HK-2 (cell line): ENCODE measurements around the gene ADRB1.

Experiments
- DNase-seq: peaks from one replicate; pipeline ENCODE4 v3.0.0-alpha.2; 2018; ENCODE audit not compliant: unreplicated experiment

The ADRB1 gene

DNA sequence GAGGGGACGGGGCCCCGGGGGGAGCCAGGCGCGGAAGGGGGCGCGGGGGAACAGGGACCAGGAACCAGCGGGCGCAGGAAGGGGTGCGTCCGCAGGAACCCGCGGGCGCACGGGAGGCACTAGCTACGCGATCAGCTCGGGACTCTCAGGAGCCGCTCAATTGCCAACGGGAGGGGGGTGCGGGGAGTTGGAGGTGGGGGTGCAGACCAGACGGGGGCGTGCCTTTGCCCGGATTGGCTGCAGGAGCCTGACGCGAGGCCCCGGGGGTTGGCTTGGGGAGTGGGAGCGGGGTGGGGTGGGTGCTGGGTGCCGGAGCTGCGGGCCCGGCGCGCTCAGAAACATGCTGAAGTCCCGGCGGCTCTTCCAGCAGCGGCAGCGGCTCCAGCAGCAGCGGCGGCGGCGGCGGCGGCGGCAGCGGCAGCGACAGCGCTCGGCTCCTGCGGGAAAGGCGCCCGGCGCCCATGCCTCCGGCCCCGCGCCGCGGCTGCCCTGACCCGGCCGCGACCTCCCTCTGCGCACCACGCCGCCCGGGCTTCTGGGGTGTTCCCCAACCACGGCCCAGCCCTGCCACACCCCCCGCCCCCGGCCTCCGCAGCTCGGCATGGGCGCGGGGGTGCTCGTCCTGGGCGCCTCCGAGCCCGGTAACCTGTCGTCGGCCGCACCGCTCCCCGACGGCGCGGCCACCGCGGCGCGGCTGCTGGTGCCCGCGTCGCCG is at the start of gene ADRB1:
TSS of gene ADRB1 (plus strand) at position 335 of the 715 bp plus-strand sequence. CDS start at position 602, 267 bp downstream.
- DNase-seq: peak; percentile 78

DNA sequence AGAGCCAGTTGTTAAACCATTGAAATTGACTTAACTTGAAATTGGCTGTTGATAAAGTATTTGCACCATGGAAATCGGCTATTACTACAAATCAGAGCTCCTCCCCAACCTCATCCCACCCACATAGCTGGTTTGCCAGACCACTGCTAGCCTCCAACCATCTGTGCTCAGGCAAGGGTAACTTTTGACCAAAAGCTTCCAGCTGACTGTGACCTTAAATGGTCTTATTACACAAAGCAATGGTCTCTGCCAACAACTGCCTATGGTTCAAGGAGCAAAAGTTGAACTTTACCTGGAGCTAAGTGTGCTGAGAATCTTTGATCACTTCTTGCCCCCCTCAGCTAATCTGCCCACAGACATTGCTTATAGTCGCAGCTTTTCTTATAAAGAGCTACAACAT is 48.5 kb upstream of the ADRB1 start:
- no peak for DNase-seq

DNA sequence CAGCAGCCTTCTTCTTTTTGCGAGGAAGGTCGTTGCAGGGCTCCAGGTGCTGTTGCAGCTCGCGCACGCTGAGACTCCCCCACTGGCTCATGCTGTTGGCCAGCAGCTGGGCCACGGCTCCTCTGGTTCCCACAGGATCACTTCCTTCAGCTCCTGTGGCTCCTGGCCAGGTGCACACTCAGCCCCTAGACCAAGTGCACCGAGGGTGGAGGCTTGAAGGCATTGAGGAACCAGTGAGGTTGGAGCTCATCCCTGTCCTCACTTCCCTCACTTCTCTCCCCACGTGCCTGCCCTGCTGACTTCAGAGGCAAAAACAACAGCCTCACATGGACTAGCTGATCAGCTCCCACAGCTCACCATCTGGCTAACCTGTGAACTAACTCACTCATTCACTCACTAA is 46.2 kb upstream of the ADRB1 start:
- no peak for DNase-seq

DNA sequence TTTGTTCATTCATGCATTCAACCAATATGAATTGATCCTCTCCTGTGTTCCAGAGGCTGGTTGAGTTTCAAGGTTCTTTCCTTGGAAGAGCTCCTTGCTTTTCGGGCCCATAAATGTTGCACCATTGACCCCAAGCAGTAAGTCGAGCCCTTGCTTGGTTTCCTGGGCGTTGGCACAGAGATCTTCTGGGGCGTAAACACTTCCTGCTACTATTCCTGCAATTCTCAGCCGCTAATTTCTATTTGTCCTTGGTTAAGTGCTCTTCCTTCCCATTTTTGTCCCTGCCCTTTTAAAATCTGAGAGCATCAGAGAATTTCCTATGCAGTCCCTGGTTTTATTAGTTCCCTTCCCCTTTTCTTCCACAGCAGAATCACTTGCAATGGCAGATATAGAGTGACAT is 44.1 kb upstream of the ADRB1 start:
- no peak for DNase-seq

DNA sequence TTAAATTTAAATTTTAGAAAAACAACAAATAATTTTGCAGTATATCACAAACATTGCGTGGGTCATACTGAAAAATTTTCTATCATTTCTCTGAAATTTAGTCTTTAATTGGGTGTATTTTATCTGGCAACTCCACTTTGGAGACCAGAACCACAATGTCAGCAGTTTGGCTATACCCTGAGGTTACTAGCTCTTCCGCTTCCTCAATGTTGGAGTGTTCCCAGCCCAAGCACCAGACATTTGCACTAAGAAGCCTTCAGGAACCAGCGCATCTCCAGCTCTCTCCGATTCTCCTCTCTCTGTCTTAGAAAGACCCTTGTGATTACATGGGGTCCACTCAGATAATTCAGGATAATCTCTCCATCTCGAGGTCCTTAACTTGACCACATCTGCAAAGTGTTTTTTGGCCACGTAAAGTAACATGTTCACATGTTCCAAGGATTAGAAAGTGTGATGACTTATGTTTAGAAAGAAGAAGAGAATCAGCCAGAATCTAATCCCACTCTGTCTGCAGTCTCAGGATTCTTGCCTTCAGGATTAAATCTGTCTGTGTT is 43.1 kb upstream of the ADRB1 start:
- DNase-seq: no peak

DNA sequence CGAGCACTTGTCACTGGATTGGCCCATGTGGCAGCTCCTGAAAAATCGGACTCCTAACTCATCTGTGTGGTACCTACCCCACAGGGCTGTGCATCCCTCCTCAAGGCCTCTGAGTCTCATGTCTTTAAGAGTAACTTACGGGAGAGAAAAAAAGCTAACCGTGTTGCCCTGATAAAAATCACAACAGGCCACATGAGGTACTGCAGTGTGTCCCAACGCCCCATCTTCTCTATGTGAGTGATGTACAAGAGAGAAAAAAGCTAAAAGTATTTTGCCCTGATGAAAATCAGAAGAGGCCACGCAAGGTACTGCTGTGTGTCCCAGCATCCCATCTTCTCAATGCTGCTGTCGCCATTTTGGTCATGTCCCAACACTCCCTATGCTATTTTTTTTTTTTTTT is 41.2 kb upstream of the ADRB1 start:
- DNase-seq: no peak

DNA sequence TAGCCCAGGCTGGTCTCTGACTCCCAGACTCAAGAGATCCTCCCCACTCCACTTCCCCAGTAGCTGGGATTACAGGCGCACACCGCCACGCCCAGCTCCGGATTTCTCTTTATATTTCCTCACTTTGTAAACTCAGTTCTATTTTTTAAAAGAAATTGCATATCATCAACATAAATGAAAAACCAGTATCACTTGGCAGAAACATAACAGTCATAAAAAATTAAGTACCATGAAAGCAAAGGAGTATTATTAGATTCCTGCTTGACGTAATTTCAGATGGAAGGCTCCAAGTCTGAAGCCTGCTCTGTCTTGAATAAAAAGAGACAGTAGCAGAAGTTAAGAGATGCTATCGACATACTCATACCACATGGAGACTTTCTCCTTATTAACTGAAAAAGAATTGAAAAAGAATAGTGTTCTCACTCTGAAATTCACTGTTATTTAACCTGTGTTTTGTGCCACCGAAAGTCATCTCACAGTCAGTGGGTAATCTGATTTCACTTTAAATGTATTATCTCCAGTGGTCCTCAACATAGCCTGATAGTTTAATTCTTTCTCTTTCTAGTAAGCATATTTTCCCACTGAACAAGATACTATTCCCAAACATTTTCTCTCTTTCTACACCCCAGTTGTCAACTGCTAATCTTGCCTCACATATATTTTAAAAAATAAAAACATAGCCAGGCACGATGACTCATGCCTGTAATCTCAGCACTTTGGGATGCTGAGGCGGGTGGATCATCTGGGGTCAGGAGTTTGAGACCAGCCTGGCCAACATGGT is 40.3 kb upstream of the ADRB1 start:
- DNase-seq: no peak

DNA sequence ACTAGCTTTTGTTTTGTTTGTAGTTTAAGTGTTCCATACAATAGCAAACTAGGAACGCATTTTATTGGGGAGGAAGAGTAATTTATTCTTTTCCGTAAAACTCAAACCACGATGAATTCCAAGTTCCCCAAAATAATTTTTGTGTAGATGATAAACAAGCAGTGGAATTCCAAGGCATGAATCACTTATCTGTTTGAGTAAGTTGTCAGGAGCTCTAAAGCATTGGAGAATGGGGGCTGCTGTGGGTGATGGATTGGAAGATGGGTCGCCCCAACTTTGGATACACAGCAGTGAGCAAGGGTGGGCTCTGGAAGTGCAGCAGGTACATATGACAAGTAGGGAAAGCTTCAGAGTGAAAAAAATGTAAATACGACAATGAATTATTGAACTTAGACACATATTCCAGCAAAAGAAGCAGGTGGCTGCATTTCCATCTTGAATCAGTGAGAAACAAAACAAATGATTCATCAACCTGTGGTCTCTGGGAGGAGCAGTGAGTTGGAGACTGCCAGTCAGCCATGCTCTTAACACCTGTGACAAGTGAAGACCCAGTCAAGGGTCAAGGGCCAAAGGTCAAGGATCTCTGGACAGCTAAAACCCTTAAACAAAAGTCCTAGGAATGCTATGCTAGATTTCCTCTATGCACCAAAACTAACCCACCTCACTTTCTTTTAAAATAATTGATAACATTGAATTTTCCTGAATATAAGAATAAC is 34.2 kb upstream of the ADRB1 start:
- DNase-seq: no peak

DNA sequence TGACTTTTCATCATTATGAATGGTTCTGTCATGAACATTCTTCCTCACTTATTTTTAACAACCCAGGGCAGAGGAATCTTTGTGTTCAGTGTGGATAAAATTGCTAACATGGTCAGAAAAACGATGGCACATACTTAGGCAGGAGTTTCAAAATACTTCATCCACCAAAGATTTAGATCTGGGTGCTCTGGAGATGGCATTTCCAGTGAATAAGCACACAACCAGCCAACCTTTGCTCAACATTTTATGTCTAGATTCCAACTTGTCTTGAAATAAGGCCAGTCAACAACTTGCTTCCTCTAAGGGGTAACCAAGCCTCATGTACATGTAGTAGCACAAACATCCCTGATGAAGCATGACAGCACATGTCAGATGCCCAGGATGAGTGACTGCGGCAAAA is 33.4 kb upstream of the ADRB1 start:
- no peak for DNase-seq

DNA sequence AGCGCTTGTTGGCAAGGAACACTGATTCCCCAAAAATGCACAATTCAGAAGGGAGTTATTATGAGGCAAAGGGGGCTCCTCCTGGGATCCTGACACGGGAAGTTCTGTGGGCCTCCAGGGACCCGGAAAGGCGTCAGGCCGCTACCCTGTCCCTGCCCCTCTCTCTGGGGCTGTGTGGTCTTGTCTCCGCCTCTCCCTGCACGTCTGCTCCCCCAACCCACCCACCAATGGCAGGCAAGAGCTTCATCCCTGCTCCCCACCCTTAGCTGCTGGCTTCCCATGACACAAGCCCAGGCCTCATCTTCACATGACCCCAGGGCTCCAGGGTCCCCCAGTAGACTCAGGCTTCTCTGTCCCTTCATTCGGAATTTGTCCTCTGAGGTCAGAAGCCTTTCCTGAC is 31.0 kb upstream of the ADRB1 start:
- DNase-seq: no peak

DNA sequence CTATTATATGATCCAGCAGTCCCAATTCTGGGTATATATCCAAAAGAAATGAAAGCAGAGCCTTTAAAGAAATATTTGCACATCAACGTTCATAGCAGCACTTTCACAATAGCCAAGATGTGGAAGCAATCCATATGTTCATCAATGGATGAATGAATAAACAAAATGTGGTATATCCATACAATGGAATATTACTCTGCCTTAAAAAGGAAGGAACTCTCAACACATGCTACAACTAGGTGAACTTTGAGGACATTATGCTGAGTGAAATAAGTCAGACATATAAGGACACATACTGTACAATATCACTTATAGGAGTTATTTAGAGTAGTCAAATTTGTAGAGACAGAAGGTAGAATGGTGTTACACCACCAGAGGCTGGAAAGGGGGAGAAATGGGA is 28.0 kb upstream of the ADRB1 start:
- DNase-seq: no peak

DNA sequence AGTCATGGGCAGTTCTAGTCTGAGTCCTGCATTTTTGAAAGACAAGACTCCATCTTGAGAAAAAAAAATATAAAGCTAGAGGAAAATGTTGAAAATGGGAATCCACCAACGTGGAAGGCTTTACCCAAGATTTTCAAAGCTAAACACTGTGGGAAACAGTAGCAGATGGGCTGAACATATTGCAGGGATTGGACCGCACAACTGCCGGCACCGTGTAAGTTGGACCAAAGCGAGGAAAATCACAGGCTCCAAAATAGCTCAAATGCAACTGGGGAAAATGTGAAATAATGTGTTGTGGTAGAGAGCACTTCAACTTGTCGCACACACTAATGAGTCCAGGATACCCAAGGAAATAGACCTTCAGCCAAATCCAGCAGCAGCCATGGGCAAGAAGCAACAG is 26.4 kb upstream of the ADRB1 start:
- DNase-seq: no peak

DNA sequence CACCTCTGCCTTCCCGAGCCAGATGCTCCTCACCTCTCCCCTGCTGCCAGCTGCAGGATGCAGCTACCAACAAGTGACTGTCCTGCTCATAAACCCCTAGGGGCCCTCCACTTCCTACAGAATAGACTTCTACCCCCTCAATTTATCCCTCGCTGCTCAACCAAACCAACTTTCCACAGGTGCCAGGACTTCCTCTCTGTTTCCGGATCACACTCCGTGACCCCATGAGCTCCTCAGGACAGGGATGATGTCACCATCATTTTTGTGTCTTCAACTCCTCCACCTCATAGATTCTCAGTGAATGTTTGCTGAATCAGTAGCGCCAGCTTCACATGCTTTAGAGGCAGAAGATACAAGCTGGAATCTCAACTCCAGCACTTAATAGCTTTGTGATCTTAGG is 25.8 kb upstream of the ADRB1 start:
- no peak for DNase-seq

DNA sequence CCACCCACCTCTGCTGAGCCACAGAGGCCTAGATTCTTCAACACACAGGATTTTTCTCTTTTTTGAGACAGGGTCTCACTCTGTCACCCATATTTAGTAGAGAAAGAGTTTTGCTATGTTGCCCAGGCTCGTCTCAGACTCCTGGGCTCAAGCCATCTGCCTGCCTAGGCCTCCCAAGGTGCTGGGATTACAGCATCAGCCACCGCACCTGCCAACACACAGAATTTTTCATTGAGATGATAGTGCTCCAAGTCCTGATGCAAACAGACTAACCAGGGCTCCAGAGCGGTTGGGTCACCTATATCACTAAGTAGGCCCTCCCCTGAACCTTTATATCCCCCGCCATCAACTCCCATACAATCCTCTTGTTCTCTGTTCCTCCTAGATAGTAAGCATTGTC is 24.4 kb upstream of the ADRB1 start:
- no peak for DNase-seq

DNA sequence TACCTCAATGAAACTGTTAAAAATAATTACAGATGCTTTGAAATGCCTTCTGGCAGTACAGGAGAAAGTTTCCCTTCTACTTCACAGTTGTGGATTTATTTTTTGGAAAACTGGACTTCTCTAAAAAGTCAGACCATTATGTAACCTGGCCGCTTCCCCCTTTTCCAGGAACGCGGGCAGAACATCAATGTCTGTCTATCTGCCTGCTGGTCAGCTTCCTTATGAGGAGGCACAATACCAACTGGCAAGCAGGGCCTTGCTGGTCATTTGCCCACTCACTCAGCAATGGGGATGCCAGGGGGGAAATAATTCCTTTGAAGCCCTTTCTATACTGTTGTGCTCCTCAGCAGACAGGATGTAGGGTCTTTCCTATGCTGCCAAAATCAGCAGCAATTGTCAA is 22.5 kb upstream of the ADRB1 start:
- DNase-seq: no peak

DNA sequence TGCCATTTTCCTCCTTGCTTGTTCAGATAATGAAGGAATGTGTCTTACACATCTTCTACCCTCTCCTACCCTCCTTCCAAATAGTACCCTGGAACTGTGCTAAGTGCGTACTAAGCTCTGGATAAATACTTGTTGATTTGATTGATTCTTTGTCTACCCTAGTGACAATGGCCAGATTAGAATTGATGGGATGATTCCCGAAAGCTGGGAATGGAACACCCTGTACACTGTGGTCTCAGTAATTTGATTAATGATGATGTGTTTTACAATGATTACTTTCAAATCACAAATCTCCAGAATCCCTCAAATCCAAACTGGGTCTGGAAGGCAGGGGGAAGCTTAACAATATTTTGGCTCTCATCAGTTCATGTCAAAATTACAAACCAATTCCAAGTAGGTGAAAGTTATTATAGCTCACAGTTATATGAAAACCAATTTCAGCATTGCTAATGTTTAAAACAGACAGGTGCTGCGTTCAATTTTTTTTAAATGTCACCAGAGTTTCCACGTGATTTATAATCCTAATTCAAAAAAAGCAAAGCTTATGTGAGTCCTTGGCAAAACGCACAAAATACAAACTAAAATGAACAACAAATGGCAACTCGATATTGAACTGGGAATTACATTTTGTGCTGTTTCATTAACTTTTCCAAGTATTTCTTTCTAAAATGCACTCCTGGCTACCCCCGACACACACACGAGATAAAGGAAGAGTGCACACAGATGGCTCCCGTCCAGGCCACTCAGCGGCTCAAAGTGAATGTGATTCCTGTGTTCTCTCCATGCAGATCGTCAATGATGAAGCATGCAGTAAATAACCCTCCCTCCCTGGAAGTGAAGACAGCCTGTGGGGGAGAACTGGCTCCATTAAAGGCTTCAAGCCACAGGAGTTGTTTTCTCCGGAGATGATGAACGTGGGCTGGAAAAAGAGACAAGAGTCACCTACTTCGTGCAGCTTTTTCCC is 21.7 kb upstream of the ADRB1 start:
- DNase-seq: no peak

DNA sequence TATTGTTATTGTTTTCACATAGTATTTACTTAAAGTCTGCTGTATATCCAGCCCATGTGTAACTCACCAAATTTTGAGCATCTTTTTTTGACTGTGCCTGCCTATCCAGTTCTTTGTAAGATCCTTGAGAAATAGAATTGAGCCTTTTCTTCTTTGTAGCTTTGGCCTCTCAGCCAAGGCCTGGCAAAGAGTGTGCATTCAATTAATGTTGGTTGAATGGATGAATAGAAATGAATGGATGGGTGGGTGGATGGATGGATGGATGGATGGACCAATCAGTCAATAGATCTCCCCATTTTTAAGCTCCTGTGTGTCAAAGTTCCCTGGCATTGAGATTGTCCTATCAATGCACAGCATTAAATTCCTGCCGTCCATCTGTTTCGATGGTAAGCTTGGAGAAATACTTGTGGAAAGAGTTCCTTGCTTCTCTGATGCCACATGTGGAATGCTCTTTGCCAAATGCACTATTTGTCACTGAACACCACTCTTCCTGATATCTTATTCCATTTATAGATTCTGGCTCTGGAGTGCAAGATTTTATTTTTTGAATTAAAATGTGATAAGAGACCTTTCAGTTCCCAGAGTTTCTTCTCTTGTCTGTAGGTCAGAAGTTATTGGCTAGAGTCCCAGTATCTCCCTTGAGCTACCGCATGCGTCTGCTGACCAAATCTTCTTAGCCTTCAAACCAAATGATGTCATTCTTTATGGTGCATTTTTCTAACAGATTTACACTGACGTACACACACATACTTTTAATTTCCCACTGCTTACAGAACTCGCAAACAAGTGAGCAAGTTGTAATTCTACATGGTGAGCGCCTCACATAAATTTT is 20.7 kb upstream of the ADRB1 start:
- no peak for DNase-seq

DNA sequence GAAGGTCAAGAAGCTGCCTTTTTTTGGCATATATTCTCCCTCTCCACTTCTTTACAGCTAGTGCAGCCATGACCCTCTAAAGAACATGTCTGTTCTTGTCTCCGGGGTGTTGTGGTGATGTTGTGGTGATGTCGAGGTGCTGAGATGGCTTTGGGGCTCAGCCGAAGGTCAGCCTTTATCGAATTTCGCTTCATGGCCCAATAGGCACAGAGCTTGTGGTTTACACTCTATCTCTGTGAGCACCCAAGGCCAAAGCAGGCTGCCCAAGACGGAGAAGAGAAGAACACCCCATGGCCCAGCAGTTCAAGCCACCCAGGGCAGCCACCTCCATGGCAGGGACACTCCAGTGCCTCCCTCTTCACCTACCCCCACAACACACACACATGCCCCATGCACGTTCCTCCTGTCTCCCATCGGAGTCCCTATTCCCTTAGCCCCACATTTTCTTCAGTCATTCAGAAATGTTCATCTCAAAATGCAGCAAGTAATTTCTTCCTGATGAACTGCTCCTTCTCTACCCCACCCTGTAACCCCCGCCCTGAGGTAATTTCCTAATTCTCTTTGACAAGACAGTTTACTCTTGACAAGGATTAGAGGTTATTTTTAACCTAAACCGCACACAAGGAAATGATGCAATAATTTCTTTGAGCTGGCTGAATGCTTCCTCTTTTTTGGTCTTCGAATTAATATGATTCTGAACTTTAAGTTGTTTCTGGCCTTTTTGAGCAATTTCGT is 18.6 kb upstream of the ADRB1 start:
- DNase-seq: no peak

DNA sequence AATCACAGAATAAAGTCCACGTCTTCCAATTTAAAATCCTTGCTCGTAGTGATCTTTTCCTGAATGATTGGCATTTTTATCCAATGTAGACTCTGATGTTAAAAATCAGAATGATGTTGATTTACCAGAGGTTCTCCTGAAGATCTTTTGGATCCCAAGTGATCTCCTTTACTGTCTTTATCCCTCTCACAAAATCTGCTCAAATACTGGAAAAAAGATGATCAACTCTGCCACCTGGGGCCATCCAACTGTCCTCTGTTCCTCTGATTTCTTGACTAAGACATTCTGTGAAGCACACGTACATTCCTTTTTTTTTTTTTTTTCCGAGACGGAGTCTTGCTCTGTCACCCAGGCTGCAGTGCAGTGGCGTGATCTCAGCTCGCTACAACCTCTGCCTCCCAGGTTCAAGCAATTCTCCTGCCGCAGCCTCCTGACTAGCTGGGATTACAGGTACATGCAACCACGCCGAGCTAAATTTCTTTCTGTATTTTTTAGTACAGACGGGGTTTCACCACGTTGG is 18.0 kb upstream of the ADRB1 start:
- DNase-seq: no peak
